Endothelial cell of hepatic sinusoid (primary cell): Measurements from ENCODE around the gene TAPT1.

ENCODE experiments used
- in situ Hi-C: cut with HindIII; loops from 2 replicates; pipeline ENCODE4 v1.10.0; 2017; ENCODE audit warnings: low sequenced_read_pairs

Gene TAPT1

GRCh38 chr4:16250661-16251365 is 24.5 kb upstream of the TAPT1 start:
- in situ Hi-C loops = no loop called here

GRCh38 chr4:16248605-16249004 is 22.3 kb upstream of the TAPT1 start:
- in situ Hi-C loops = no loop called here

GRCh38 chr4:16245241-16245640 is 19.0 kb upstream of the TAPT1 start:
- in situ Hi-C loops = no loop called here

- in situ Hi-C loops = no loop called here
These were observed 17.0 kb upstream of the TAPT1 start for GRCh38 chr4:16243285-16243684.

GRCh38 chr4:16240300-16240699 is 14.0 kb upstream of the TAPT1 start:
- in situ Hi-C loops = no loop called here

- in situ Hi-C loops = no loop called here
These were observed 12.8 kb upstream of the TAPT1 start for GRCh38 chr4:16239086-16239485.

GRCh38 chr4:16238327-16238726 is 12.1 kb upstream of the TAPT1 start:
- in situ Hi-C loops = no loop called here

GRCh38 chr4:16237715-16238114 is 11.4 kb upstream of the TAPT1 start:
- in situ Hi-C loops = no loop called here

- in situ Hi-C loops = no loop called here
These were observed 10.2 kb upstream of the TAPT1 start for GRCh38 chr4:16236402-16237023.

- in situ Hi-C loops = no loop called here
These were observed 8.9 kb upstream of the TAPT1 start for GRCh38 chr4:16235209-16235608.

- in situ Hi-C loops = no loop called here
These were observed 7.4 kb upstream of the TAPT1 start for GRCh38 chr4:16233569-16234177.

GRCh38 chr4:16231570-16232245 is 5.4 kb upstream of the TAPT1 start:
- in situ Hi-C loops = no loop called here

GRCh38 chr4:16230308-16230707 is 4.0 kb upstream of the TAPT1 start:
- in situ Hi-C loops = no loop called here

- in situ Hi-C loops = no loop called here
These were observed 3.3 kb upstream of the TAPT1 start for GRCh38 chr4:16229604-16230003.

GRCh38 chr4:16227462-16227868 is 1.2 kb upstream of the TAPT1 start:
- in situ Hi-C loops = no loop called here

GRCh38 chr4:16226816-16227461 is 668 bp upstream of the TAPT1 start:
- in situ Hi-C loops = no loop called here

GRCh38 chr4:16225167-16225862 is 956 bp downstream of the TAPT1 start:
- in situ Hi-C loops = no loop called here

GRCh38 chr4:16224264-16225166 is 1.8 kb downstream of the TAPT1 start:
- in situ Hi-C loops = no loop called here

- in situ Hi-C loops = no loop called here
These were observed 3.2 kb downstream of the TAPT1 start for GRCh38 chr4:16222957-16223527.
